ENCODE measurements around the gene SLAMF9. TPM values are rescaled to one million over a fixed set of nuclear protein-coding genes. Genes with fewer than 3 reads are reported as not detected.

The SLAMF9 gene
- total and polyA plus RNA-seq, 4 donors = 0.25 to 0.68 (median 0.64) TPM; not detected in 1

GRCh38 chr1:159994896-159995295 is 40.9 kb upstream of the SLAMF9 start:
- DNase-seq (ENCODE audit: low spot score) = no peak
- H3K4me3 ChIP-seq (ENCODE audit: low read depth in 1 of 3, low read length in 3 of 3) = no peak overlapping the region
- H3K9me3 ChIP-seq (ENCODE audit: control insufficient read depth in 4 of 4, low read length in 3 of 4) = no peaks in the 10 kb centered on the region
- H3K27me3 ChIP-seq (ENCODE audit: control insufficient read depth in 4 of 4, insufficient read depth in 4 of 4, low read length in 3 of 4) = no peaks in the 10 kb centered on the region
- H3K9ac ChIP-seq (ENCODE audit: low read depth in 1 of 2, low read length in 2 of 2) = no peak overlapping the region
- no peak for TF ChIP-seq JUND (IDR thresholded peaks at IDR 0.05)
- no peak for TF ChIP-seq ZBTB33 (IDR thresholded peaks at IDR 0.05)
- TF ChIP-seq REST (IDR thresholded peaks at IDR 0.05) = no peak
- no peak for TF ChIP-seq FOXA2 (IDR thresholded peaks at IDR 0.05)
- no peak for TF ChIP-seq HNF4G (IDR thresholded peaks at IDR 0.05)
- no peak for TF ChIP-seq ATF3 (IDR thresholded peaks at IDR 0.05)
- TF ChIP-seq HNF4A (conservative IDR thresholded peaks at IDR 0.05) = no peak
- TF ChIP-seq NR2F2 (IDR thresholded peaks at IDR 0.05) = no peak
- no peak for TF ChIP-seq GABPA (IDR thresholded peaks at IDR 0.05 in 1 of 2, conservative IDR thresholded peaks at IDR 0.05 in 1 of 2)
- no peak for TF ChIP-seq SP1 (IDR thresholded peaks at IDR 0.05)
- TF ChIP-seq MAX (IDR thresholded peaks at IDR 0.05) = no peak
- TF ChIP-seq FOXA1 (IDR thresholded peaks at IDR 0.05) = no peak
- TF ChIP-seq EGR1 (IDR thresholded peaks at IDR 0.05; ENCODE audit: low read depth in 2 of 2) = no peak
- no peak for TF ChIP-seq YY1 (IDR thresholded peaks at IDR 0.05)
- TF ChIP-seq RXRA (IDR thresholded peaks at IDR 0.05) = no peak
- no peak for TF ChIP-seq CTCF (IDR thresholded peaks at IDR 0.05; ENCODE audit: low read depth, low read length, missing input control)
- no peak for TF ChIP-seq TAF1 (conservative IDR thresholded peaks at IDR 0.05)
- no peak overlapping the region for H3K27ac ChIP-seq (ENCODE audit: low read depth in 1 of 2, low read length in 2 of 2)
- 92% methylated on average over 2 of the region's 2 CpGs for WGBS
- H3K4me1 ChIP-seq (ENCODE audit: control insufficient read depth in 4 of 4, insufficient read depth in 4 of 4, low read length in 3 of 4) = peaks cover 0 to 11% (median 5%) of the 10 kb centered on the region in 4 donors
- no peaks in the 10 kb centered on the region for H3K36me3 ChIP-seq (ENCODE audit: control insufficient read depth in 4 of 4, insufficient read depth in 3 of 4, low read depth in 1 of 4, low read length in 3 of 4)

GRCh38 chr1:159993911-159994310 is 39.9 kb upstream of the SLAMF9 start:
- H3K9me3 ChIP-seq (ENCODE audit: control insufficient read depth in 4 of 4, low read length in 3 of 4) = no peaks in the 10 kb centered on the region
- DNase-seq (ENCODE audit: low spot score) = no peak
- H3K27me3 ChIP-seq (ENCODE audit: control insufficient read depth in 4 of 4, insufficient read depth in 4 of 4, low read length in 3 of 4) = no peaks in the 10 kb centered on the region
- 87% methylated on average over 2 of the region's 2 CpGs for WGBS
- no peak overlapping the region for H3K27ac ChIP-seq (ENCODE audit: low read depth in 1 of 2, low read length in 2 of 2)
- no peak overlapping the region for H3K9ac ChIP-seq (ENCODE audit: low read depth in 1 of 2, low read length in 2 of 2)
- H3K36me3 ChIP-seq (ENCODE audit: control insufficient read depth in 4 of 4, insufficient read depth in 3 of 4, low read depth in 1 of 4, low read length in 3 of 4) = no peaks in the 10 kb centered on the region
- peaks cover 0 to 11% (median 5%) of the 10 kb centered on the region in 4 donors for H3K4me1 ChIP-seq (ENCODE audit: control insufficient read depth in 4 of 4, insufficient read depth in 4 of 4, low read length in 3 of 4)
- no peak overlapping the region for H3K4me3 ChIP-seq (ENCODE audit: low read depth in 1 of 3, low read length in 3 of 3)
- TF ChIP-seq REST (IDR thresholded peaks at IDR 0.05) = no peak
- TF ChIP-seq JUND (IDR thresholded peaks at IDR 0.05) = no peak
- no peak for TF ChIP-seq ATF3 (IDR thresholded peaks at IDR 0.05)
- TF ChIP-seq NR2F2 (IDR thresholded peaks at IDR 0.05) = no peak
- no peak for TF ChIP-seq RAD21 (IDR thresholded peaks at IDR 0.05)
- no peak for TF ChIP-seq HNF4A (conservative IDR thresholded peaks at IDR 0.05)
- no peak for TF ChIP-seq CTCF (IDR thresholded peaks at IDR 0.05; ENCODE audit: low read depth, low read length, missing input control)
- TF ChIP-seq HNF4G (IDR thresholded peaks at IDR 0.05) = no peak
- no peak for TF ChIP-seq RXRA (IDR thresholded peaks at IDR 0.05)
- TF ChIP-seq FOXA2 (IDR thresholded peaks at IDR 0.05) = no peak
- no peak for TF ChIP-seq SP1 (IDR thresholded peaks at IDR 0.05)

Measured in liver (tissue), 9 donors.